GM23338 (cell line): ENCODE measurements around the gene MUCL3.

Experiments
- CREB1 ChIP-seq: fragments of 250-450 bp; sonication (Bioruptor Pico); IDR thresholded peaks from 2 replicates; pipeline ENCODE4 v1.5.0; 2020; ENCODE audit warnings: low read depth, mild to moderate bottlenecking, moderate library complexity
- ETS1 ChIP-seq: IDR thresholded peaks from 2 replicates; pipeline ENCODE4 v1.6.1; 2016; ENCODE audit warnings: antibody characterized with exemption
- EZH2 ChIP-seq: fragments of 200-600 bp; sonication (generic); IDR thresholded peaks from one replicate; pipeline ENCODE4 v1.8.0; 2017; ENCODE audit warnings: antibody characterized with exemption, mild to moderate bottlenecking, low read depth; ENCODE audit not compliant: unreplicated experiment
- EZH2phosphoT487 ChIP-seq: fragments of 200-600 bp; sonication (generic); IDR thresholded peaks from one replicate; pipeline ENCODE4 v1.8.1; 2018; ENCODE audit warnings: antibody characterized with exemption; ENCODE audit not compliant: unreplicated experiment
- JUNB ChIP-seq: IDR thresholded peaks from one replicate; pipeline ENCODE4 v1.6.1; 2016; ENCODE audit warnings: antibody characterized with exemption; ENCODE audit not compliant: unreplicated experiment
- POLR2AphosphoS5 ChIP-seq: IDR thresholded peaks from 2 replicates; pipeline ENCODE4 v1.6.1; 2016; ENCODE audit warnings: antibody characterized with exemption, low read depth
- STAT1 ChIP-seq: IDR thresholded peaks from one replicate; pipeline ENCODE4 v1.6.1; 2016; ENCODE audit warnings: antibody characterized with exemption; ENCODE audit not compliant: unreplicated experiment
- ZNF331 ChIP-seq: fragments of 250-450 bp; sonication (Bioruptor Pico); IDR thresholded peaks from 2 replicates; pipeline ENCODE4 v1.5.0; 2020; ENCODE audit warnings: low read depth, mild to moderate bottlenecking, moderate library complexity
- TF ChIP-seq, protein P1 (sequence below), 2 experiments: fragments of 200-600 bp in 1 of 2; sonication (generic) in 1 of 2; conservative IDR thresholded peaks; 2 replicates each; pipeline versions ENCODE4 v1.5.1 to v1.6.1; 2016 to 2017; ENCODE audit warnings: antibody characterized with exemption in 2 of 2, low read depth in 2 of 2, mild to moderate bottlenecking in 2 of 2, moderate library complexity in 1 of 2
- TF ChIP-seq, protein P2 (sequence below): IDR thresholded peaks from one replicate; pipeline ENCODE4 v1.6.1; 2018; ENCODE audit warnings: antibody characterized with exemption; ENCODE audit not compliant: unreplicated experiment

GRCh38 chr6:30922447-30922852 lies 18.3 kb upstream of the MUCL3 start:
- TF ChIP-seq, protein P1, sequence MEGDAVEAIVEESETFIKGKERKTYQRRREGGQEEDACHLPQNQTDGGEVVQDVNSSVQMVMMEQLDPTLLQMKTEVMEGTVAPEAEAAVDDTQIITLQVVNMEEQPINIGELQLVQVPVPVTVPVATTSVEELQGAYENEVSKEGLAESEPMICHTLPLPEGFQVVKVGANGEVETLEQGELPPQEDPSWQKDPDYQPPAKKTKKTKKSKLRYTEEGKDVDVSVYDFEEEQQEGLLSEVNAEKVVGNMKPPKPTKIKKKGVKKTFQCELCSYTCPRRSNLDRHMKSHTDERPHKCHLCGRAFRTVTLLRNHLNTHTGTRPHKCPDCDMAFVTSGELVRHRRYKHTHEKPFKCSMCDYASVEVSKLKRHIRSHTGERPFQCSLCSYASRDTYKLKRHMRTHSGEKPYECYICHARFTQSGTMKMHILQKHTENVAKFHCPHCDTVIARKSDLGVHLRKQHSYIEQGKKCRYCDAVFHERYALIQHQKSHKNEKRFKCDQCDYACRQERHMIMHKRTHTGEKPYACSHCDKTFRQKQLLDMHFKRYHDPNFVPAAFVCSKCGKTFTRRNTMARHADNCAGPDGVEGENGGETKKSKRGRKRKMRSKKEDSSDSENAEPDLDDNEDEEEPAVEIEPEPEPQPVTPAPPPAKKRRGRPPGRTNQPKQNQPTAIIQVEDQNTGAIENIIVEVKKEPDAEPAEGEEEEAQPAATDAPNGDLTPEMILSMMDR (conservative IDR thresholded peaks at IDR 0.05; ENCODE audit: low read depth in 2 of 2): no peak
- TF ChIP-seq, protein P2, sequence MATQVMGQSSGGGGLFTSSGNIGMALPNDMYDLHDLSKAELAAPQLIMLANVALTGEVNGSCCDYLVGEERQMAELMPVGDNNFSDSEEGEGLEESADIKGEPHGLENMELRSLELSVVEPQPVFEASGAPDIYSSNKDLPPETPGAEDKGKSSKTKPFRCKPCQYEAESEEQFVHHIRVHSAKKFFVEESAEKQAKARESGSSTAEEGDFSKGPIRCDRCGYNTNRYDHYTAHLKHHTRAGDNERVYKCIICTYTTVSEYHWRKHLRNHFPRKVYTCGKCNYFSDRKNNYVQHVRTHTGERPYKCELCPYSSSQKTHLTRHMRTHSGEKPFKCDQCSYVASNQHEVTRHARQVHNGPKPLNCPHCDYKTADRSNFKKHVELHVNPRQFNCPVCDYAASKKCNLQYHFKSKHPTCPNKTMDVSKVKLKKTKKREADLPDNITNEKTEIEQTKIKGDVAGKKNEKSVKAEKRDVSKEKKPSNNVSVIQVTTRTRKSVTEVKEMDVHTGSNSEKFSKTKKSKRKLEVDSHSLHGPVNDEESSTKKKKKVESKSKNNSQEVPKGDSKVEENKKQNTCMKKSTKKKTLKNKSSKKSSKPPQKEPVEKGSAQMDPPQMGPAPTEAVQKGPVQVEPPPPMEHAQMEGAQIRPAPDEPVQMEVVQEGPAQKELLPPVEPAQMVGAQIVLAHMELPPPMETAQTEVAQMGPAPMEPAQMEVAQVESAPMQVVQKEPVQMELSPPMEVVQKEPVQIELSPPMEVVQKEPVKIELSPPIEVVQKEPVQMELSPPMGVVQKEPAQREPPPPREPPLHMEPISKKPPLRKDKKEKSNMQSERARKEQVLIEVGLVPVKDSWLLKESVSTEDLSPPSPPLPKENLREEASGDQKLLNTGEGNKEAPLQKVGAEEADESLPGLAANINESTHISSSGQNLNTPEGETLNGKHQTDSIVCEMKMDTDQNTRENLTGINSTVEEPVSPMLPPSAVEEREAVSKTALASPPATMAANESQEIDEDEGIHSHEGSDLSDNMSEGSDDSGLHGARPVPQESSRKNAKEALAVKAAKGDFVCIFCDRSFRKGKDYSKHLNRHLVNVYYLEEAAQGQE: no peak
- TF ChIP-seq EZH2: no peak
- no peak for TF ChIP-seq JUNB
- TF ChIP-seq CREB1 (CRISPR knock-in tag): no peak
- no peak for TF ChIP-seq POLR2AphosphoS5
- no peak for TF ChIP-seq EZH2phosphoT487
- TF ChIP-seq STAT1: no peak
- no peak for TF ChIP-seq ZNF331 (CRISPR knock-in tag)
- no peak for TF ChIP-seq ETS1
